Neutrophil (primary cell): ENCODE results near the gene NR1D1.
A peak's percentile ranks its signal among the peaks of the same experiment; 100 is the strongest.

Source experiments
- H3K27ac ChIP-seq: fragments of 200-600 bp; sonication (generic); 2 replicates; pipeline ENCODE4 v1.5.1; 2016; ENCODE audit warnings: mild to moderate bottlenecking, moderate library complexity
- H3K27me3 ChIP-seq: fragments of 200-600 bp; sonication (generic); 2 replicates; pipeline ENCODE4 v1.6.0; 2016; ENCODE audit warnings: mild to moderate bottlenecking
- H3K36me3 ChIP-seq: fragments of 200-600 bp; sonication (generic); 2 replicates; pipeline ENCODE4 v1.5.1; 2017
- H3K4me1 ChIP-seq, 2 experiments: fragments of 200-600 bp in 1 of 2; sonication (generic) in 1 of 2; 1 replicate in 1 of 2; 2 replicates in 1 of 2; pipeline versions ENCODE4 v1.5.1 to v1.6.1; 2013 to 2016; ENCODE audit warnings: low read depth in 1 of 2, low read length in 1 of 2, mild to moderate bottlenecking in 1 of 2, moderate library complexity in 1 of 2; ENCODE audit not compliant: control insufficient read depth in 1 of 2, insufficient read depth in 1 of 2
- H3K4me3 ChIP-seq, 2 experiments: fragments of 200-600 bp in 1 of 2; sonication (generic) in 1 of 2; 1 replicate in 1 of 2; 2 replicates in 1 of 2; pipeline ENCODE4 v1.5.1; 2013 to 2016; ENCODE audit warnings: low read depth in 1 of 2, low read length in 1 of 2, mild to moderate bottlenecking in 1 of 2, moderate library complexity in 1 of 2
- H3K9me3 ChIP-seq: fragments of 200-600 bp; sonication (generic); 2 replicates; pipeline ENCODE4 v1.5.1; 2016
- TF ChIP-seq, protein P1 (sequence below): fragments of 200-600 bp; sonication (generic); IDR thresholded peaks from 2 replicates; pipeline ENCODE4 v1.5.1; 2016; ENCODE audit warnings: antibody characterized with exemption

NR1D1 gene

DNA sequence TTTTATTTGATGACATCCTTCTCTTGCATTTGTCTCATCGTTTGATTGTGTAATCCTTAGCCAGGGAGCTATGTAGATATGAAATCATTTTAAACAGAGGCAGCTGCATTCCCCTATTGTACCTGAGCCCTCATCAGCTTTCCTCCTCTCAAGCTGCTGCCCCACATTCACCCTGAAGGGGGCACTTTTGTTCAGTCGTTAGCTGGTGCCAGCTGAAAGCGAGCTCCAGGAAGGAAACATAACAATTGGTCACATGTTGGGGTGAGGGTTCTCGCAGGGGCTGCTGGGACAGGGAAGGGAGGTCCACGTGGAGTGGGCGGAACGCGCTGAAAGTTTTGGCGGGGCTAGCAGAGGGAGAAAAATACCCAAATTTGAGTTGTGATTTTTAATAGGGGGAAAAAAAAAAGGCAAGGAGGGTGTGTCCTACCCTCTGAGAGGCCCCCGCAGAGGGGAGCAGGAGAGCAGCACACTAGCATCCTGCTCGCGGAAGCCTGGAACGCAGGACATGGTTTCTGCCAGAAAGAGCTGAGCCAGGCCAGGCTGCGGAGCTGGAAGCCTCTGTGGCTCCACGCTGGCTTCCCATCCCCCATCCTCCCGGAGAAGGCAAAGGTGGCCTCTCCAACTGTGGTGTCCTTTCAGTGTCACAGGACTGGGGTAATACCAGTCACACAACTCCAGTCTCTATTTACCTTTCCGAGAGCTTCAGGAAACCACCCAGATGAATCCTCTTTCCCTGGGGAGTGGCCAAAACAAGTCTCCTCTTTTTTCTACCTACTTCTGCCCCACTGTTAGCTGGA, 12.9 kb upstream of the NR1D1 start:
- Histone ChIP-seq H3K9me3 (no peaks in the 10 kb centered on the region), H3K4me1 (peaks cover 47 to 52% of the 10 kb centered on the region in 2 experiments), H3K36me3 (no peaks in the 10 kb centered on the region), H3K4me3 (peak overlapping the region; percentile 57 to 61), H3K27me3 (no peaks in the 10 kb centered on the region), H3K27ac (peak overlapping the region; percentile 64)
- TF ChIP-seq, protein P1, sequence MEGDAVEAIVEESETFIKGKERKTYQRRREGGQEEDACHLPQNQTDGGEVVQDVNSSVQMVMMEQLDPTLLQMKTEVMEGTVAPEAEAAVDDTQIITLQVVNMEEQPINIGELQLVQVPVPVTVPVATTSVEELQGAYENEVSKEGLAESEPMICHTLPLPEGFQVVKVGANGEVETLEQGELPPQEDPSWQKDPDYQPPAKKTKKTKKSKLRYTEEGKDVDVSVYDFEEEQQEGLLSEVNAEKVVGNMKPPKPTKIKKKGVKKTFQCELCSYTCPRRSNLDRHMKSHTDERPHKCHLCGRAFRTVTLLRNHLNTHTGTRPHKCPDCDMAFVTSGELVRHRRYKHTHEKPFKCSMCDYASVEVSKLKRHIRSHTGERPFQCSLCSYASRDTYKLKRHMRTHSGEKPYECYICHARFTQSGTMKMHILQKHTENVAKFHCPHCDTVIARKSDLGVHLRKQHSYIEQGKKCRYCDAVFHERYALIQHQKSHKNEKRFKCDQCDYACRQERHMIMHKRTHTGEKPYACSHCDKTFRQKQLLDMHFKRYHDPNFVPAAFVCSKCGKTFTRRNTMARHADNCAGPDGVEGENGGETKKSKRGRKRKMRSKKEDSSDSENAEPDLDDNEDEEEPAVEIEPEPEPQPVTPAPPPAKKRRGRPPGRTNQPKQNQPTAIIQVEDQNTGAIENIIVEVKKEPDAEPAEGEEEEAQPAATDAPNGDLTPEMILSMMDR = peak; percentile 100

DNA sequence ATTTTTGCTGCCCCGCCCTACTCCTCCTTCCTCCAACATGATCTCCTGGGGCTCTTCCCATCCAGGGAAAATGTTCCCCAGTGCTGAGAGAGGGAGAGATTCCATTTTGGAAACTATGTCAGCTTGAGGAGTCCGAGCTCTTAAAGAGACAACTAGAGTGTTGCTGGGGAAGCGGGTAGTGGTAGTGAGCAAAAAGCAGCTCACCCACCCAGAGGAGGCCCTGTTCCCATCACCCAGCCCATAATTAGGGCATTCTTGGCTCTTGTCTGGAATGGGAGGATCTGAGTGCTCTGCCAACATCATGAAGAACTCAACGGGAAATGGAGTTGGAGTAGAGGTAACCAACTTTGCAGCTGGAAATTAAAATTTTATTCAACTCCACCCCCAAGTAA, 12.3 kb upstream of the NR1D1 start:
- TF ChIP-seq, protein P1 = no peak
- Histone ChIP-seq H3K27ac (peak overlapping the region; percentile 64), H3K27me3 (no peaks in the 10 kb centered on the region), H3K36me3 (no peaks in the 10 kb centered on the region), H3K4me1 (peaks cover 47 to 52% of the 10 kb centered on the region in 2 experiments), H3K9me3 (no peaks in the 10 kb centered on the region), H3K4me3 (no peak overlapping the region)

DNA sequence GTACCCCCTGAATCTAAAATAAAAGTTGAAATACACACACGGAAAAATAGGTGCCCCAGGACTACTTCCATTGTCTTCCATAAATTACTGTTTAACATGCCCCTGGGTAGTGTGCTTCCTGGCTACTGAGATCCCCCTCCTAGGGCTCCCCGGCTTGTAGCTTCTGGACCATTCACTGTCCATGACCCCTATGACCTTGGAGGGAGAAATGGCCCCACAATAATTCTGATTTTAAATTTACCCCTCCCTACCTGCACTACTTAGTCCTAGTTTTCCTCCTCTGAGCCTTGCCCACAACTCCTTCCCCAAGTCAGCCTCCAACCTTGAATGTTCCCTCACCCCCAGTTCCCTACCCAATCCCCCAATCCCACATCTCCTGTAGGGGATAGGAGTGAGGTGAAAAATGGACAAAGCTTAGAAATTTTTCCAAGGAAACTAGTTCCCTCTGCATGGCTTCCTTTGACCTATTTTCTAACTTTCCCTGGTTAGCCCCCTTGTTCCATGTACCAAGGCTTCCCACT, 11.9 kb upstream of the NR1D1 start:
- H3K4me3 ChIP-seq = no peak overlapping the region
- peak overlapping the region; percentile 64 for H3K27ac ChIP-seq
- no peaks in the 10 kb centered on the region for H3K9me3 ChIP-seq
- TF ChIP-seq, protein P1 = no peak
- no peaks in the 10 kb centered on the region for H3K36me3 ChIP-seq
- H3K4me1 ChIP-seq = peaks cover 48 to 54% of the 10 kb centered on the region in 2 experiments
- no peaks in the 10 kb centered on the region for H3K27me3 ChIP-seq

DNA sequence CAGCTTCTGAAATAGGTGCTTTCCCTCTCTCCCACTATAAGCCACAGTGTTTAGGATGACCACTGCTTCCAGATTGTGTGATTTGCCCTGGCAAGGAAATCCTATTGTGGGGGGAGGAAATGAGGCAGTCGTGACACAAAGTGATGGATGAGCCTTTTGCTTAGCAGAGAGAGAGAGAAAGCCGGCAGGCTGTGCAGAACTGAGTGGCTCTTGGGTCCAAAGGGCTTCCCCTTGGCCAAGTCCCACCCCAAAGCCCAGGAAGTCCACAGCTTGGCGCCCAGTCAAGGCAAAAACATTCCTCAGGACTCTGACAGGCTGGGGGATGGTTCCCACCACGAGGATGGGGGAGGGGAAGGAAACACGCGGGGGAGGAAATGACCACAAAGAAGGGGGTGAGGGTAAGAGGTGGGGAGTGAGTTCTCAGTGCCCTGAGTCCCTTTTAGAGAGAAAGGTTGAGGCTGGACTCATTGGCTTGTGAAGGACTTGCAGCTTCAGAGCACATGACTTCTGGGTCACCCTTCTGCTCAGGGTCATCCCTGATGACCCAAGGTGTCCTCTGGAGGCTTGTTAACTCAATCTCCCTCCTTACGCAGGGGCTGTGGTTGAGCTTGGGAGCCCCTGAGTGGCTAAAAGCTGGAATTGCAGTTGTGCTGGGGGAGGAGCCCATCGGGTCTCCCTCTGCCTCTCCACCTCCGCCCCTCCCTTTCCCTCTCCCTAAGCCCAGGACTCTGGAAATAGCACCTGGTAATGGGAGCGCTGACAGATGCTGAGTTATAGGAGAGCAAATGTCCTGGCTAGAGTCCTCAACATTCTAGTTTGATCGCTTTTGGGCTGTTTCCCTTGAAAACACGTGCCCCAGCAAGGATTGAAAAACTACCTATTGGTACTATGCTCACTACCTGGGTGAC, 11.1 kb upstream of the NR1D1 start:
- Histone ChIP-seq H3K9me3 (no peaks in the 10 kb centered on the region), H3K27ac (peak overlapping the region; percentile 64), H3K4me3 (peak overlapping the region in 1 of 2 experiments; percentile 19), H3K27me3 (no peaks in the 10 kb centered on the region), H3K36me3 (no peaks in the 10 kb centered on the region), H3K4me1 (peaks cover 56 to 61% of the 10 kb centered on the region in 2 experiments)
- TF ChIP-seq, protein P1 = peak; percentile 86

DNA sequence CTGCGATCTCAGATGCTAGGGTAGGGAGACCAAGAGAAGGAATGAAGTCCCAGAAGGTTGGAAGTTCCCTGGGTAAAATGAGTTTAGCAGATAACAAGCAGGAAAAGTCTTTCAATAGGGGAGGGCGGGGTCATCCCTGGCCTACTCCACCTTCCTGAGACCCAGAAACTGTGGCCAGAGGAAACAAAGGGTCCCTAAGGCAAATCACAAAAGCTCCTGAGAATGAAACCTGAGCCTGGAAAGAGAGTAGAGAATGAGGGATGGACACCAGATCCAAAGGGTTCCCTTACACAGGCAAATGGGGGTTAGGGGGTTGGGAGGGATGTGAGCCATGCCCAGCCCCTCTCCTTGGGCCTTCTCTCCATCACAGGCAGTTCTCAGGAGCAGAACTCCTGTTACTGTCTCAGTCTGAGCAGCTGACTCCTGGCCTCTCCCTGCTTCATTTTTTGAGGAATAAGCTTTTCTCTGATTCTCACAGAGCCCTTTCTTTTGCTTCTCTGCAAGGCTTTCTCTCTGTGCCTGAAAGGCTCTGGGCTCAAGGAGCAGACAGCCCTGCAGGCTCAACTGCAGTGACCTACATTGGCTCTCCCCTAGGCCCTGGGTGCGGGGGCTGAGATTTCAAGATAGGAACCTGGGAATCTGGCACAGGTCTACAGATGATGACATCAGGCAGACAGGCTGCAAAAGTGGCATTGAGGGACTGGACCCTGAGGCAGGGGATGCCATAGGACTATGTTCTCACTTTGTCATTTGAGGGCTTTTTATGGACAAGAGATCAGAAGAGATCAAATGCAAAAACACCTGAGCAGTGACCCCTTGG, 9.8 kb upstream of the NR1D1 start:
- TF ChIP-seq, protein P1 = no peak
- H3K4me3 ChIP-seq = no peak overlapping the region
- H3K27ac ChIP-seq = no peak overlapping the region
- no peaks in the 10 kb centered on the region for H3K36me3 ChIP-seq
- H3K27me3 ChIP-seq = no peaks in the 10 kb centered on the region
- H3K9me3 ChIP-seq = no peaks in the 10 kb centered on the region
- peaks cover 68 to 74% of the 10 kb centered on the region in 2 experiments for H3K4me1 ChIP-seq
